H9 (cell line): ENCODE results near the gene KIAA1958. TPM values are rescaled to one million over a fixed set of nuclear protein-coding genes. Genes with fewer than 3 reads are reported as not detected.

Source experiments
- DNase-seq: peaks from one replicate; pipeline ENCODE4 v3.0.0-alpha.2; 2017
- H2AFZ ChIP-seq: one replicate; pipeline ENCODE4 v1.6.1; 2013; ENCODE audit warnings: mild to moderate bottlenecking, low read length, control low read depth, moderate library complexity
- H2AK5ac ChIP-seq: 2 replicates; pipeline ENCODE4 v1.6.1; 2013; ENCODE audit warnings: low read length, control low read depth, mixed read lengths; ENCODE audit not compliant: insufficient read length
- H2BK120ac ChIP-seq: one replicate; pipeline ENCODE4 v1.6.1; 2013; ENCODE audit warnings: low read depth, mild to moderate bottlenecking, low read length, control low read depth, inconsistent platforms; ENCODE audit not compliant: poor library complexity, severe bottlenecking
- H2BK12ac ChIP-seq: 2 replicates; pipeline ENCODE4 v1.6.1; 2013; ENCODE audit warnings: low read length, control low read depth, mixed read lengths, low read depth; ENCODE audit not compliant: insufficient read length
- H2BK15ac ChIP-seq: 2 replicates; pipeline ENCODE4 v1.6.1; 2013; ENCODE audit warnings: low read depth, low read length, control low read depth
- H2BK20ac ChIP-seq: one replicate; pipeline ENCODE4 v1.6.1; 2013; ENCODE audit warnings: low read depth, mild to moderate bottlenecking, low read length, control low read depth, inconsistent platforms; ENCODE audit not compliant: poor library complexity, severe bottlenecking
- H2BK5ac ChIP-seq: 2 replicates; pipeline ENCODE4 v1.6.1; 2013; ENCODE audit warnings: low read length, control low read depth, mixed read lengths; ENCODE audit not compliant: insufficient read length
- H3K14ac ChIP-seq: 2 replicates; pipeline ENCODE4 v1.6.1; 2013; ENCODE audit warnings: low read length, control low read depth; ENCODE audit not compliant: insufficient read depth
- H3K18ac ChIP-seq: 2 replicates; pipeline ENCODE4 v1.6.1; 2013; ENCODE audit warnings: low read depth, mild to moderate bottlenecking, mixed read lengths, low read length, control low read depth; ENCODE audit not compliant: insufficient read length
- H3K23ac ChIP-seq: 2 replicates; pipeline ENCODE4 v1.6.1; 2013; ENCODE audit warnings: low read length, control low read depth, mixed read lengths, low read depth; ENCODE audit not compliant: insufficient read length
- H3K23me2 ChIP-seq: 2 replicates; pipeline ENCODE4 v1.6.1; 2013; ENCODE audit warnings: low read depth, mild to moderate bottlenecking, mixed read lengths, low read length, control low read depth; ENCODE audit not compliant: insufficient read length, poor library complexity, severe bottlenecking
- H3K27ac ChIP-seq: 2 replicates; pipeline ENCODE4 v1.5.1; 2013; ENCODE audit warnings: low read length, control low read depth, mixed read lengths, low read depth; ENCODE audit not compliant: insufficient read length
- H3K27me3 ChIP-seq: 2 replicates; pipeline ENCODE4 v1.6.1; 2013; ENCODE audit warnings: low read length, control low read depth, inconsistent platforms; ENCODE audit not compliant: insufficient read depth
- H3K4ac ChIP-seq: 2 replicates; pipeline ENCODE4 v1.6.1; 2013; ENCODE audit warnings: low read depth, mild to moderate bottlenecking, control low read depth, inconsistent platforms, low read length, moderate library complexity
- H3K4me1 ChIP-seq: 2 replicates; pipeline ENCODE4 v1.6.1; 2013; ENCODE audit warnings: low read length, control low read depth, inconsistent platforms; ENCODE audit not compliant: insufficient read depth
- H3K4me2 ChIP-seq: 2 replicates; pipeline ENCODE4 v1.6.1; 2013; ENCODE audit warnings: low read length, control low read depth, mixed read lengths; ENCODE audit not compliant: insufficient read length, insufficient read depth
- H3K56ac ChIP-seq: 2 replicates; pipeline ENCODE4 v1.6.1; 2013; ENCODE audit warnings: low read depth, mild to moderate bottlenecking, mixed read lengths, low read length, control low read depth; ENCODE audit not compliant: insufficient read length
- H3K79me1 ChIP-seq: 2 replicates; pipeline ENCODE4 v1.6.1; 2013; ENCODE audit warnings: low read depth, mild to moderate bottlenecking, moderate library complexity, low read length, control low read depth, inconsistent platforms; ENCODE audit not compliant: insufficient read depth, poor library complexity, severe bottlenecking
- H3K79me2 ChIP-seq: 2 replicates; pipeline ENCODE4 v1.6.1; 2013; ENCODE audit warnings: low read length, control low read depth, inconsistent platforms; ENCODE audit not compliant: insufficient read depth
- H3K9ac ChIP-seq: 2 replicates; pipeline ENCODE4 v1.6.1; 2013; ENCODE audit warnings: low read length, control low read depth, mixed read lengths; ENCODE audit not compliant: insufficient read length; ENCODE audit errors: extremely low read depth
- H3K9me3 ChIP-seq: one replicate; pipeline ENCODE4 v1.6.1; 2013; ENCODE audit warnings: low read depth, low read length, inconsistent platforms; ENCODE audit not compliant: control insufficient read depth
- H3T11ph ChIP-seq: one replicate; pipeline ENCODE4 v1.6.1; 2013; ENCODE audit warnings: mild to moderate bottlenecking, low read length, control low read depth, inconsistent platforms
- H4K20me1 ChIP-seq: one replicate; pipeline ENCODE4 v1.6.1; 2013; ENCODE audit not compliant: control insufficient read depth, insufficient read length, insufficient read depth
- H4K5ac ChIP-seq: 2 replicates; pipeline ENCODE4 v1.6.1; 2013; ENCODE audit warnings: low read depth, mild to moderate bottlenecking, mixed read lengths, low read length, control low read depth; ENCODE audit not compliant: insufficient read length
- H4K8ac ChIP-seq: replicated peaks from 2 replicates; pipeline ENCODE4 v1.6.1; 2013; ENCODE audit warnings: low read length, control low read depth, mixed read lengths, low read depth; ENCODE audit not compliant: insufficient read length
- H4K91ac ChIP-seq: 2 replicates; pipeline ENCODE4 v1.6.1; 2013; ENCODE audit warnings: low read depth, mild to moderate bottlenecking, moderate library complexity, mixed read lengths, low read length, control low read depth; ENCODE audit not compliant: insufficient read length
- H3K27ac Mint-ChIP-seq, 3 experiments: 2 replicates in 2 of 3; 3 replicates in 1 of 3; pipeline ENCODE4 v1.8.0; 2020 to 2021; ENCODE audit warnings: mixed read lengths in 3 of 3, mild to moderate bottlenecking in 1 of 3, moderate library complexity in 1 of 3
- H3K27me3 Mint-ChIP-seq: 2 replicates; pipeline ENCODE4 v1.8.0; 2021; ENCODE audit warnings: low read depth, mild to moderate bottlenecking, moderate library complexity, mixed read lengths
- H3K36me3 Mint-ChIP-seq, 3 experiments: 2 replicates in 2 of 3; 3 replicates in 1 of 3; pipeline ENCODE4 v1.8.0; 2020 to 2021; ENCODE audit warnings: low read depth in 3 of 3, mixed read lengths in 3 of 3; ENCODE audit not compliant: insufficient read depth in 1 of 3
- H3K4me1 Mint-ChIP-seq, 2 experiments: 2 replicates each; pipeline ENCODE4 v1.8.0; 2020; ENCODE audit warnings: mixed read lengths in 2 of 2
- H3K4me3 Mint-ChIP-seq, 2 experiments: 2 replicates in 1 of 2; 3 replicates in 1 of 2; pipeline ENCODE4 v1.8.0; 2020 to 2021; ENCODE audit warnings: mild to moderate bottlenecking in 2 of 2, mixed read lengths in 2 of 2, moderate library complexity in 1 of 2
- H3K9me3 Mint-ChIP-seq, 2 experiments: 2 replicates in 1 of 2; 3 replicates in 1 of 2; pipeline ENCODE4 v1.8.0; 2020; ENCODE audit warnings: mild to moderate bottlenecking in 2 of 2, mixed read lengths in 2 of 2, moderate library complexity in 1 of 2
- CTCF ChIP-seq: fragments of 200-600 bp; sonication (generic); conservative IDR thresholded peaks from 3 replicates; pipeline ENCODE4 v1.8.0; 2021; ENCODE audit warnings: antibody characterized with exemption, mild to moderate bottlenecking
- WGBS: extraction: QIAGEN DNeasy Blood & Tissue Kit; methylation state at CpG from one replicate; pipeline ENCODE4 v1.1.7; 2013; ENCODE audit warnings: missing lambda C conversion rate, low lambda C conversion rate, mixed read lengths; ENCODE audit not compliant: insufficient read length; ENCODE audit errors: extremely low coverage; 5-methylcytosine and 5-hydroxymethylcytosine counted together
- total RNA-seq: library from RNA; stranded (reverse); gene quantifications from 2 replicates; pipeline ENCODE4 v1.2.1, GENCODE V29; 2021

The KIAA1958 gene
- total RNA-seq, 1 experiment from 2014 or later, result 34.0 TPM

GRCh38 chr9:112496074-112496722 lies 9.6 kb downstream of the KIAA1958 start:
- Histone ChIP-seq H3K4me1 (peaks cover 3% of the 10 kb centered on the region; the same call in 1 of the 2 replicates), H4K5ac (no peak overlapping the region), H2BK5ac (no peak overlapping the region), H3K23ac (no peak overlapping the region), H3K23me2 (no peaks in the 10 kb centered on the region), H3K79me1 (peaks cover 4% of the 10 kb centered on the region), H4K8ac (no peak overlapping the region), H2BK120ac (no peak overlapping the region), H4K20me1 (no peaks in the 10 kb centered on the region), H3K9me3 (no peaks in the 10 kb centered on the region), H2BK12ac (no peak overlapping the region), H3K18ac (no peak overlapping the region), H2AK5ac (no peak overlapping the region), H3K9ac (no peak overlapping the region), H2BK15ac (no peak overlapping the region), H3K27ac (no peak overlapping the region), H3K79me2 (peaks cover 28% of the 10 kb centered on the region; the same call in 1 of the 2 replicates), H3T11ph (no peak overlapping the region), H4K91ac (no peak overlapping the region), H3K56ac (no peak overlapping the region), H2AFZ (no peak overlapping the region), H3K4ac (no peak overlapping the region), H2BK20ac (no peak overlapping the region), H3K14ac (no peak overlapping the region), H3K27me3 (no peaks in the 10 kb centered on the region), H3K4me2 (no peak overlapping the region)
- no CpG with 5 or more reads among the region's 3 CpGs for WGBS
- Mint-ChIP-seq H3K36me3 (peaks cover 38 to 53% (median 39%) of the 10 kb centered on the region in 3 experiments), H3K27ac (peak overlapping the region; percentile 5 to 19 (median 8); a peak in 5 of 7 replicates), H3K27me3 (no peaks in the 10 kb centered on the region), H3K9me3 (peaks cover 21 to 26% of the 10 kb centered on the region in 2 experiments), H3K4me3 (no peak overlapping the region; a peak in 1 of 5 replicates), H3K4me1 (peaks cover 24 to 31% of the 10 kb centered on the region in 2 experiments)
- TF ChIP-seq CTCF, result no peak
- no peak for DNase-seq
